ENCODE results near the gene PPIP5K2.
"Not testable (repeated sequence)": the region's sequence is repeated elsewhere in the genome, so short reads cannot be mapped to it uniquely, and the experiment has no call there.

The PPIP5K2 gene

GRCh38 chr5:103188436-103188835 lies 68.3 kb downstream of the PPIP5K2 start:
- Histone ChIP-seq H2AFZ (ENCODE audit: low read length) (no peak overlapping the region), H3K9ac (ENCODE audit: low read depth, low read length, poor library complexity) (no peak overlapping the region), H3K4me1 (ENCODE audit: control insufficient read depth in 2 of 2, insufficient read depth in 1 of 2, low read depth in 1 of 2, low read length in 2 of 2) (no peaks in the 10 kb centered on the region), H3K79me1 (ENCODE audit: low read depth, low read length) (no peaks in the 10 kb centered on the region), H3K36me3 (replicated peaks in 1 of 2; ENCODE audit: control insufficient read depth in 2 of 2, insufficient read depth in 2 of 2, low read length in 2 of 2) (peaks cover 4 to 89% of the 10 kb centered on the region in 2 donors), H3K18ac (ENCODE audit: low read length) (no peak overlapping the region), H2BK12ac (ENCODE audit: low read length) (no peak overlapping the region), H3K27ac (replicated peaks; ENCODE audit: low read length) (no peak overlapping the region), H2BK120ac (ENCODE audit: low read depth, low read length) (no peak overlapping the region), H3K4me3 (ENCODE audit: low read length in 2 of 2) (no peak overlapping the region), H3K23ac (ENCODE audit: low read depth, low read length, poor library complexity) (no peak overlapping the region), H3K9me3 (replicated peaks in 1 of 2; ENCODE audit: control insufficient read depth in 2 of 2, insufficient read depth in 1 of 2, low read depth in 1 of 2, low read length in 2 of 2) (no peaks in the 10 kb centered on the region), H2BK15ac (ENCODE audit: low read length) (no peak overlapping the region), H3K27me3 (ENCODE audit: control insufficient read depth in 3 of 3, insufficient read depth in 3 of 3, low read depth in 1 of 3, low read length in 3 of 3) (no peaks in the 10 kb centered on the region), H2BK5ac (ENCODE audit: low read length) (no peak overlapping the region), H3K4ac (ENCODE audit: low read length) (no peak overlapping the region), H3K4me2 (ENCODE audit: insufficient read depth, low read length, poor library complexity, severe bottlenecking) (no peak overlapping the region), H4K91ac (ENCODE audit: low read depth, low read length, poor library complexity) (no peak overlapping the region), H3K14ac (ENCODE audit: low read length) (no peak overlapping the region), H2AK5ac (ENCODE audit: low read depth, low read length) (no peak overlapping the region), H4K8ac (ENCODE audit: low read depth, low read length) (no peak overlapping the region)
- DNase-seq (ENCODE audit: low spot score), result no peak
- no CpG with 5 or more reads among the region's 1 CpG for WGBS, 2 donors (ENCODE audit: extremely low coverage in 2 of 2, insufficient read length in 2 of 2, insufficient replicate concordance in 1 of 2)

GRCh38 chr5:103203226-103203625 lies 83.1 kb downstream of the PPIP5K2 start:
- H3K14ac ChIP-seq (ENCODE audit: low read length), result no peak overlapping the region
- no peaks in the 10 kb centered on the region for H3K4me1 ChIP-seq (ENCODE audit: control insufficient read depth in 2 of 2, insufficient read depth in 1 of 2, low read depth in 1 of 2, low read length in 2 of 2)
- no peak overlapping the region for H2BK15ac ChIP-seq (ENCODE audit: low read length)
- no peak overlapping the region for H4K8ac ChIP-seq (ENCODE audit: low read depth, low read length)
- no peak overlapping the region for H3K27ac ChIP-seq (replicated peaks; ENCODE audit: low read length)
- peaks cover 0 to 64% of the 10 kb centered on the region in 2 donors for H3K36me3 ChIP-seq (replicated peaks in 1 of 2; ENCODE audit: control insufficient read depth in 2 of 2, insufficient read depth in 2 of 2, low read length in 2 of 2)
- no peaks in the 10 kb centered on the region for H3K27me3 ChIP-seq (ENCODE audit: control insufficient read depth in 3 of 3, insufficient read depth in 3 of 3, low read depth in 1 of 3, low read length in 3 of 3)
- H2AK5ac ChIP-seq (ENCODE audit: low read depth, low read length), result no peak overlapping the region
- DNase-seq (ENCODE audit: low spot score), result no peak
- no peak overlapping the region for H3K4ac ChIP-seq (ENCODE audit: low read length)
- H3K4me2 ChIP-seq (ENCODE audit: insufficient read depth, low read length, poor library complexity, severe bottlenecking), result no peak overlapping the region
- no peak overlapping the region for H2AFZ ChIP-seq (ENCODE audit: low read length)
- no peak overlapping the region for H3K4me3 ChIP-seq (ENCODE audit: low read length in 2 of 2)
- no peak overlapping the region for H2BK5ac ChIP-seq (ENCODE audit: low read length)
- no peak overlapping the region for H2BK12ac ChIP-seq (ENCODE audit: low read length)
- H2BK120ac ChIP-seq (ENCODE audit: low read depth, low read length), result no peak overlapping the region
- no peaks in the 10 kb centered on the region for H3K79me1 ChIP-seq (ENCODE audit: low read depth, low read length)
- no peak overlapping the region for H4K91ac ChIP-seq (ENCODE audit: low read depth, low read length, poor library complexity)
- no peak overlapping the region for H3K9ac ChIP-seq (ENCODE audit: low read depth, low read length, poor library complexity)
- H3K9me3 ChIP-seq (replicated peaks in 1 of 2; ENCODE audit: control insufficient read depth in 2 of 2, insufficient read depth in 1 of 2, low read depth in 1 of 2, low read length in 2 of 2), result no peaks in the 10 kb centered on the region
- H3K18ac ChIP-seq (ENCODE audit: low read length), result no peak overlapping the region
- H3K23ac ChIP-seq (ENCODE audit: low read depth, low read length, poor library complexity), result no peak overlapping the region

- not testable (repeated sequence) for H3K18ac ChIP-seq (ENCODE audit: low read length); H2AFZ ChIP-seq (ENCODE audit: low read length); H2BK5ac ChIP-seq (ENCODE audit: low read length); H2BK15ac ChIP-seq (ENCODE audit: low read length); H3K79me1 ChIP-seq (ENCODE audit: low read depth, low read length); H2BK120ac ChIP-seq (ENCODE audit: low read depth, low read length); H3K9ac ChIP-seq (ENCODE audit: low read depth, low read length, poor library complexity); H4K8ac ChIP-seq (ENCODE audit: low read depth, low read length); H3K27ac ChIP-seq (replicated peaks; ENCODE audit: low read length); H3K9me3 ChIP-seq (replicated peaks in 1 of 2; ENCODE audit: control insufficient read depth in 2 of 2, insufficient read depth in 1 of 2, low read depth in 1 of 2, low read length in 2 of 2); H3K4me3 ChIP-seq (ENCODE audit: low read length in 2 of 2); H3K14ac ChIP-seq (ENCODE audit: low read length); H3K4ac ChIP-seq (ENCODE audit: low read length); H3K27me3 ChIP-seq (ENCODE audit: control insufficient read depth in 3 of 3, insufficient read depth in 3 of 3, low read depth in 1 of 3, low read length in 3 of 3); DNase-seq (ENCODE audit: low spot score); H4K91ac ChIP-seq (ENCODE audit: low read depth, low read length, poor library complexity); H3K23ac ChIP-seq (ENCODE audit: low read depth, low read length, poor library complexity); H3K4me2 ChIP-seq (ENCODE audit: insufficient read depth, low read length, poor library complexity, severe bottlenecking); H2BK12ac ChIP-seq (ENCODE audit: low read length); H2AK5ac ChIP-seq (ENCODE audit: low read depth, low read length); H3K4me1 ChIP-seq (ENCODE audit: control insufficient read depth in 2 of 2, insufficient read depth in 1 of 2, low read depth in 1 of 2, low read length in 2 of 2)
- no CpG with 5 or more reads among the region's 3 CpGs for WGBS, 2 donors (ENCODE audit: extremely low coverage in 2 of 2, insufficient read length in 2 of 2, insufficient replicate concordance in 1 of 2)
- peaks cover 0 to 49% of the 10 kb centered on the region in 2 donors for H3K36me3 ChIP-seq (replicated peaks in 1 of 2; ENCODE audit: control insufficient read depth in 2 of 2, insufficient read depth in 2 of 2, low read length in 2 of 2)
These were observed 84.9 kb downstream of the PPIP5K2 start for GRCh38 chr5:103204990-103205389.

GRCh38 chr5:103205991-103206700 lies 86.0 kb downstream of the PPIP5K2 start:
- no CpG with 5 or more reads among the region's 3 CpGs for WGBS, 2 donors (ENCODE audit: extremely low coverage in 2 of 2, insufficient read length in 2 of 2, insufficient replicate concordance in 1 of 2)
- H3K79me1 ChIP-seq (ENCODE audit: low read depth, low read length), result no peaks in the 10 kb centered on the region

More at GRCh38 chr5:103205991-103206700, 86.0 kb downstream of the PPIP5K2 start:
- Histone ChIP-seq H2AK5ac (ENCODE audit: low read depth, low read length) (no peak overlapping the region), H2BK12ac (ENCODE audit: low read length) (no peak overlapping the region), H2BK5ac (ENCODE audit: low read length) (no peak overlapping the region), H3K9me3 (replicated peaks in 1 of 2; ENCODE audit: control insufficient read depth in 2 of 2, insufficient read depth in 1 of 2, low read depth in 1 of 2, low read length in 2 of 2) (no peaks in the 10 kb centered on the region), H3K4ac (ENCODE audit: low read length) (no peak overlapping the region), H3K18ac (ENCODE audit: low read length) (no peak overlapping the region), H3K4me3 (ENCODE audit: low read length in 2 of 2) (no peak overlapping the region), H2BK120ac (ENCODE audit: low read depth, low read length) (no peak overlapping the region), H3K14ac (ENCODE audit: low read length) (no peak overlapping the region), H4K8ac (ENCODE audit: low read depth, low read length) (no peak overlapping the region), H3K9ac (ENCODE audit: low read depth, low read length, poor library complexity) (no peak overlapping the region), H3K4me2 (ENCODE audit: insufficient read depth, low read length, poor library complexity, severe bottlenecking) (no peak overlapping the region), H4K91ac (ENCODE audit: low read depth, low read length, poor library complexity) (no peak overlapping the region), H3K23ac (ENCODE audit: low read depth, low read length, poor library complexity) (no peak overlapping the region), H3K36me3 (replicated peaks in 1 of 2; ENCODE audit: control insufficient read depth in 2 of 2, insufficient read depth in 2 of 2, low read length in 2 of 2) (peaks cover 0 to 42% of the 10 kb centered on the region in 2 donors), H3K27ac (replicated peaks; ENCODE audit: low read length) (no peak overlapping the region), H3K4me1 (ENCODE audit: control insufficient read depth in 2 of 2, insufficient read depth in 1 of 2, low read depth in 1 of 2, low read length in 2 of 2) (no peaks in the 10 kb centered on the region), H2AFZ (ENCODE audit: low read length) (no peak overlapping the region), H2BK15ac (ENCODE audit: low read length) (no peak overlapping the region), H3K27me3 (ENCODE audit: control insufficient read depth in 3 of 3, insufficient read depth in 3 of 3, low read depth in 1 of 3, low read length in 3 of 3) (no peaks in the 10 kb centered on the region)
- no peak for DNase-seq (ENCODE audit: low spot score)

Data from neuronal stem cell (in vitro differentiated cells).